Lung microvascular endothelial cell (primary cell): ENCODE data around the gene DSE. TPM values are rescaled to one million over a fixed set of nuclear protein-coding genes. Genes with fewer than 3 reads are reported as not detected.
"Not testable (repeated sequence)": the region's sequence is repeated elsewhere in the genome, so short reads cannot be mapped to it uniquely, and the experiment has no call there.

Experiments used
- DNase-seq, 2 donors: peaks; one replicate each; pipeline versions ENCODE4 v3.0.0 to v3.0.0-alpha.2; 2010; ENCODE audit warnings: low read depth in 2 of 2
- total RNA-seq: library from RNA; depleted of rRNA; stranded (reverse); fragments of >200 nt; gene quantifications from 2 replicates; pipeline ENCODE4 v1.2.1, GENCODE V29; 2014

The DSE gene
- total RNA-seq = 5.6 and 8.7 TPM in 2 replicates

DNA sequence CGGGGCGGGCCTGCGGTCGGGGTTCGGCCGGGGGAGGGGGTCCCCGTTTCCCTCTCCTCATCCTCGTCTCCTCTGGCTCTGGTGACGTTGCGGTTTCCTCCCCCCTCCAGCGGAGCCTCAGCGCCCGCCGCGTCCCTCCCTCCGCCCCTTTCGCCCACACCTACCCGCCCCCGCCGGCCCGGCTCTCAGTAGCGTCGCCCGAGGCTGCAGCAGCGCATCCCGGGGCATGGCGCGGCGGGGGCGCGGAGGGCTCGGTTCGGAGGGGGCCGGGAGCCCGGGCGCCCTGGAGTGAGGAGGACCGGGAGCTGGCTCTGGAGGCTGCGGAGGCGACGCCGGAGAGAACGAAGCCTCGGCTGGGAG lies at the start of gene DSE:
DSE (plus strand) TSS at position 188 of the 360 bp plus-strand sequence. CDS start 28,304 bp downstream, outside the sequence.
- DNase-seq = peak; percentile 17 to 61

DNA sequence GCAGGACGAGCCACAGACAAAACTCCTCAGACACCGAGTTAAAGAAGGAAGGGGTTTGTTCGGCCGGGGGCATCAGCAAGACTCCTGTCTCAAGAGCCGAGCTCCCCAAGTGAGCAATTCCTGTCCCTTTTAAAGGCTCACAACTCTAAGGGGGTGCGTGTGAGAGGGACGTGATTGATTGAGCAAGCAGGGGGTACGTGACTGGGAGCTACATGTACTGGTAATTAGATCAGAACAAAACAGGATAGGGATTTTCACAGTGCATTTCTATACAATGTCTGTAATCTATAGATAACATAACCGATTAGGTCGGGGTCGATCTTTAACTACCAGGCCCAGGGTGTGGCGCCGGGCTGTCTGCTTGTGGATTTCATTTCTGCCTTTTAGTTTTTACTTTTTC lies 48.8 kb upstream of the DSE start:
- DNase-seq = not testable (repeated sequence)

- DNase-seq = no peak
Observed at GRCh38 chr6:116323863-116324262, 46.9 kb upstream of the DSE start.

DNA sequence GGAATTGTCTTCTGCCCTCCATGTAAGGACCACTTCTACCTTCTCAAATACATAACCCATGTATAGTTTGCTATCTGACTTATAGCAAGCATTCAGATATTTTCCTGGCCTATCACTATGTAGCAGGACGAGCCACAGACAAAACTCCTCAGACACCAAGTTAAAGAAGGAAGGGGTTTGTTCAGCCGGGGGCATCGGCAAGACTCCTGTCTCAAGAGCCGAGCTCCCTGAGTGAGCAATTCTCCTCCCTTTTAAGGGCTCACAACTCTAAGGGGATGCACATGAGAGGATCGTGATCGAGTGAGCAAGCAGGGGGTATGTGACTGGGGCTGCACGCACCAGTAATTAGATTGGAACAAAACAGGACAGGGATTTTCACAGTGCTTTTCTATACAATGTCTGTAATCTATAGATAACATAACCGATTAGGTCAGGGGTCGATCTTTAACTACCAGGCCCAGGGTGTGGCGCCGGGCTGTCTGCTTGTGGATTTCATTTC lies 45.1 kb upstream of the DSE start:
- DNase-seq = not testable (repeated sequence)

DNA sequence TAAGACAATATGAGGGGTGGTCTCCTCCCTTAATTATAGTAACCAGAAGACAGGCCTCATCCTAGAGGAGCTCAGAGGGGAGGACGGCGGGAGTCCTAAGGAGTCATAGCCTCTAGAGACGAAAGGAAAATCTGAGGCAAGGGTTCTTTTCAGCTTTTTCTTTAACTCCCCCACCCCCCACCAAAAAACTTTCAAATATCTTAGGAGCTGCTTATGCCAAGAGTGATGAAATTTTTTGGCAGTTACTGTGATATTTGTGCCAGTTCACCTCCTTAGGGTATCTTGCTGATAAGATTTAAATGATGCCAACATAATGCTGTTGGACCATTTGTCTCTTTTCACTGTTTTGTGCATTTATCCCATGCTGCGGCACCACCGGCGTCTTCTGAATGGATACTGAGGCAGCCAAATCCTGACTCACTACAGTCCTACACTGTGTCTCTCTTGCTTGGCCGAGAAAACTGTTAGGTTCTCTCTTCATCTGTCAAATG lies 44.5 kb upstream of the DSE start:
- DNase-seq = no peak

- DNase-seq = no peak
Observed at GRCh38 chr6:116326996-116327395, 43.8 kb upstream of the DSE start.

DNA sequence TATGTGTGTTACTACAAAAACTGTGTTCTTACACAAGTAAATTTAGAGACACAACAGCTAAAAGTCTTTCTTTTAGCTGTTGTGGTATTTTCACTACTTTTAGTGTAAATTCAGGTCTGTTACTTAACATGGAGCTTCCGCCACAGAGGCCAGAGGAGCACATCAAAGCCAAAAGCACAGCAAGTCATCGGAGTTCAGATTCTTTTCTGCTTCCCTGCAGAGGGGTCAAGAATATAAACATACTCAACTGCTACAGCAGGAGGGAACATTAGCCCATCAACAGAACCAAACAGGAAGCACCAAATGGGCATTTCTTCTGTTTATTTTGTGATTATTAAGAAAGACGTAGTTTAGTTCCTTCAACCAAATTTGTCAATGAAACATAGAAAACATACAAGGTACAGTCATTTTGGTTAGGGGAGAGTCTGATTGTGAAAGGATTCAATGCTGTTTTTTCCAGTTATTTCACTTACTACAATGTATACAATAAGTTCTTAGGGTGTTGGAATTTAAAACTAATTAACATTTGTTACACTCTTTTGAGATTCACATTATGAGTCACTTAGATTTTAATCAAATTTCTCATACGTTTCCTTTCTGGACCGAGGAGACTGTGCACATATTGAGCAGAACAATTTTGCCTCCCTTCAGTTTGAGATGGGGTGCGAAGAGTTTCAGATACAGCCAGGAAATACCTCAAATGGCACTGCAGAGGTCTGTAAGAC lies 42.8 kb upstream of the DSE start:
- peak in 1 of 2 donors; percentile 4 for DNase-seq

DNA sequence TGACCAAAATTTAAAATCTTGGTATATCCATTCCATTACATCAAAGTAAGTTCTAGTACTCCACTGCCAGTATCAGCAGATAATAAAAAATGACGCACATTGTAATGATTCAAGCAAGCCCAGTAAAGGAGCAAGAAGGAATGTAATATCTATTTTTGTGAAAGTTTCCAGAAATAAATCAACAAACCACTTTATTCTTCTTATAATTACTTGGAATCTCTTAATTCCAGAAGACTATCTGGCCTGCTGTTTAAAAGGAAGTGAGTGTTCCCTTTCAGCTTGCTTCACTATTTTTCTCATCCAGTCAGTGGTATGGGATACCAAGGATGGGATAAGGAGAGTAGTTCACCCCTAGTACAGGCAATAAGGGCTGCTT lies 42.2 kb upstream of the DSE start:
- no peak for DNase-seq

DNA sequence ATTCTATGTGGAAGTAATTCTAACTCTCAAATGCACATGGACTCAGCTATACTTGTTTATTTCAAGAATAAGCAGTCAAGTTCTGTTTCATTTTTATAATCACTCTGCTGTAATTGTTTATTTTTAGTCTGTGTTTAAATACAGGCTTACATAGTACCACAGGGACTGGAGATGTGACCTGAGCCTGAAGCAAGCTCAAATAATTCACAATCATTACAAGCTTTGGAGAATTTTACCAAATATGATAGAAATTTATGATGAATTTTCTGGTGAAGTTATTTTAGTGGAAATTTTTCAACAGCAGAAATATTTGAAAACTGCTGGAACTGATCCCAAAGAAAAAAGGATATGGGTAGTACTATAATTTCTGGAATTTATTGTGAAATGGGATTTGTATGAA lies 41.6 kb upstream of the DSE start:
- no peak for DNase-seq

DNA sequence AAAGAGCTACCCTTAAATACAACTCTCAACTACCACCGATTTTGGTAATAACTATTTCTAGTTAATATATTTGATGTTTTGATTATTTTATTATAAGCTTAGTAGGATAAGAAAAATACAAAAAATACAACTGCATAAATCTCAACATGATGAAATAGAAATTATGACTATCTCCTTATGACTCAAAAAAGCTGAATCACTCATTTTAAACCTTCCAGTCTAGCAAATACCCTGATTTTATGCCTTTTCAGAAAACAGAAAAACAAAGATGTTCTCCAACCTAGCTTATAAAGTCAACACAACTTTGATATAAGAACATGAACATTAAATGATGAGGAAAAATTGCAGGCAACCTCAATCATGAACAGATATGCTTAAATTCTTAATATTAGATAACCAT lies 40.2 kb upstream of the DSE start:
- DNase-seq = no peak

GRCh38 chr6:116332096-116332495 lies 38.7 kb upstream of the DSE start:
- DNase-seq = no peak

DNA sequence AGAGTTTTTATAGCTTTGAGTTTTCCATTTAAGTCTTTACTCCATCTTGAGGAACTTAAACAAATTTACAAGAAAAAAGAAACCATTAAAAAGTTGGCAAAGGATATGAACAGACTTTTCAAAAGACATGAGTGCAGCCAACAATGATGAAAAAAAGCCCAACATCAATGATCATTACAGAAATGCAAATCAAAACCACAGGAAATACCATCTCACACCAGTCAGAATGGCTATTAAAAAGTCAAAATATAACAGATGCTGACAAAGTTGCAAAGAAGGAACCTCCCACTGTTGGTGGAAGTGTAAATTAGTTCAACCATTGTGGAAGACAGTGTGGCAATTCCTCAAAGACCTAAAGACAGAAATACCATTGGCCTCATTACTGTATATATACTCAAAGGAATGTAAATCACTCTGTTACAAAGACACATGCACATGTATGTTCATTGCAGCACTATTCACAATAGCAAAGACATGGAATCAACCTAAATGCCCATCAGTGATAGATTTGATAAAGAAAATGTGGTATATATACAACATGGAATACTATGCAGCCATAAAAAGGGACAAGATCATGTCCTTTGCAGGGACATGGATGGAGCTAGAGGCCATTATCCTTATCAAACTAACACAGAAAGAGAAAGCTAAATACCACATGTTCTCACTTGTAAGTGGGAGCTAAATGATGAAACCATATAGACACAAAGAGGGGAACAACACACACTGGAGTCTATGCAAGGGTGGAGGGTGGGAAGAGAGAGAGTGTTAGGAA lies 35.9 kb upstream of the DSE start:
- not testable (repeated sequence) for DNase-seq

DNA sequence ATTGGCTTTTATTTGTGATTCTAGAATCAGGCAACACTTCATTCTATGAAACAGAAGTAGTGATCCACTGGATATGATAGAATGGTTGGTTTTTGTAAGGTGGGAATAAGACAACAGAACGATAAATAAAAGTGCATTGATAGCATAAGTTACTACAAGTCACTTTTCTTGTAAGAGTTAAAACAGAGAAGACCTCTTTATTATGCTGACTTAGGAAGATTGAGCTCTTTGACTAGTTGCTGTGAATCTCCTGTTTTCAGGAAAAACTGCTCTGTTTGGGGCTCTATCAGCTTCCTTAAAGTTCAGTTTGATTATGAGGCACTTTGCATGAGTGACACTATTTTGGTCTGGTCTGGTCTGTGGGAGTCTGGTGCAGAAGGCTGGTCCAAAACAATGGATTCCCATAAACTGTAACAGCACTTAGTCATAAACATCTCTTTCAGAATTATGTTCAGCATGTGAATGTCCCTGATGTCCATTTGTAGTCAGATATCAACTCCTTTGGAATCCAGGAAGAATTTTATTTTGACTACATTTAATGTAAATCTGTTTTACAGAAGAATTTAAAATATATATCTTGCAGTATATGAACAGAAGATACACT lies 35.0 kb upstream of the DSE start:
- DNase-seq = no peak

GRCh38 chr6:116338943-116339342 lies 31.8 kb upstream of the DSE start:
- no peak for DNase-seq

DNA sequence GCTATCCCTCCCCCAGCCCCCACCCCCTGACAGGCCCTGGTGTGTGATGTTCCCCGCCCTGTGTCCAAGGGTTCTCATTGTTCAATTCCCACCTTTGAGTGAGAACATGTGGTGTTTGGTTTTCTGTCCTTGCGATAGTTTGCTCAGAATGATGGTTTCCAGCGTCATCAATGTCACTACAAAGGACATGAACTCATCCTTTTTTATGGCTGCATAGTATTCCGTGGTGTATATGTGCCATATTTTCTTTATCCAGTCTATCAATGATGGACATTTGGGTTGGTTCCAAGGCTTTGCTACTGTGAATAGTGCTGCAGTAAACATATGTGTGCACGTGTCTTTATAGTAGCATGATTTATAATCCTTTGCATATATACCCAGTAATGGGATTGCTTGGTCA lies 30.1 kb upstream of the DSE start:
- DNase-seq = not testable (repeated sequence)

GRCh38 chr6:116349216-116349615 lies 21.5 kb upstream of the DSE start:
- no peak for DNase-seq

DNA sequence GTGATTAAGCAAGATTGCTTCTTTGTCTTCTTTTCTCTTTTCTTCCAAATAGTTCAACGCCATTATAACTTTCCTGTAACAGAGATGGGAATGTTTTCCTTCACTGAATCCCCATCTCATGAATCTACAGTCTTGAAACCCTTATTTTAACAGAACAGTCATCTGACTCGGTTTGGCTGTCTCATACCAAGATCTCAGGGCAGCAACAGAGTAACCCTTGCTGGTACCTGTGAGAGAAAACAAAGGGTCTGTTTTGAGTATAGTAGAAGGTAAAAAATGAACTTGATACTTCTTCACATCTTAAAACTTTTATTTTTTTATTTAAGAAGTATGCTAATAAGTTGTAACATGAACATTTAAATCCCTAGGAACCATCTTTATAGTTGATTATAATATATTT lies 19.6 kb upstream of the DSE start:
- DNase-seq = no peak

DNA sequence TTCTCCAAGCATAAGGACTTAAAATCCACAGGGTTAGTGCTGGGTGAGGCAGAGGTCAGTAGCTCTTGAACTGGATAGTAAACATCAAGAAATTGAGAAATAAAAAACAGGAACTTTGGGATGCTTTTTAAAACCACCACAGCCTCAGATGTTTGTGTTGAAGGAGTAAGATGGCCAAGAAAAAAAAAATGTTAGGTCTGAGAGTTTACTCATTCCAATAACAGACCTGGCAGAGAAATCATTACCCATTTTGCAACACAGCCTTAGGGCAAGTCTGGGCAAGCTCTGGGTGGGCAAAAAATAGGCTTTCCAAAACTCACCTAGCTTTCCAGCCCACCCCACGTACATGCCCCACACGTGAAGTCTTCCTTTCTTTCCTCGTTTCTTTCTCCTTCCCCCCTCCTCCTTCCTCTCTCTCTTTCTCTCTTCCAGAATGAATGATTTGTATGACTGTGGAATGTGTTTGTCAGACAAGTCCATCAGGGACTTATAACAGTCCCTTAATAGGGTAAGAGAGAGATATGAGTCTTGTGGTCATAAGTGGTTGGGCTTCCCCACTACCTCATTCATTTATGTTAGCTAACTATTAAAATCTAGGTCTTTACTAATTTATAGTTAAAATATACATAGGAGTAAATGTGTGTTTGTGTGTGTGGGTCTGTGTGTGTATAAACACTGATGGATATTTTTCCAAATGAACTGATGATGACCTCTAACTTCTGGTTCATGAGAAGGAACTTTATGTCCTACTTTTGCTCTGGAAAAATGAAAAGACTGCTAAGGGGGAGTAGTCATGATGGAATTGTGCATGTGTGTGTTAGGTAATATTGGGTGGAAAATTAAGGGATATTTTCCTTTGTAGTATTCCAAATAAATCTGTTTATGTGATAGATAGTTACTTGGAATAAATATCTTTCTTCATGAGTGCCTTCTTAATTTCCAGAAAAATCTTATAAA lies 18.0 kb upstream of the DSE start:
- DNase-seq = no peak

- DNase-seq = no peak
Observed at GRCh38 chr6:116354236-116354635, 16.5 kb upstream of the DSE start.

GRCh38 chr6:116355796-116356195 lies 15.0 kb upstream of the DSE start:
- no peak for DNase-seq

- no peak for DNase-seq
Observed at GRCh38 chr6:116359131-116359530, 11.6 kb upstream of the DSE start.
